A673 (cell line): ENCODE data around the gene QSOX2. TPM values are rescaled to one million over a fixed set of nuclear protein-coding genes. Genes with fewer than 3 reads are reported as not detected.

Source experiments
- BruUV-seq: library from RNA; stranded (reverse); fragments of 400-500 nt; replicated peaks from 2 replicates; lab custom pipeline; 2021; lab: Mats Ljungman, UMichigan
- CTCF ChIA-PET: fragments of 300-600 bp; sonication (Branson Sonifier 250); formaldehyde crosslinking; loops from one replicate; lab custom pipeline; 2022; ENCODE audit warnings: antibody characterized with exemption; lab: Charles Lee
- POLR2A ChIA-PET: fragments of 300-600 bp; sonication (Branson Sonifier 250); formaldehyde crosslinking; loops from one replicate; lab custom pipeline; 2022; ENCODE audit warnings: antibody characterized with exemption; ENCODE audit not compliant: low non-redundant PET; lab: Charles Lee
- DNase-seq: peaks from one replicate; pipeline ENCODE4 v3.0.0-alpha.2; 2015; ENCODE audit warnings: low spot score
- H3K27ac ChIP-seq: fragments of 200-600 bp; sonication (generic); 2 replicates; pipeline ENCODE4 v1.5.1; 2016; ENCODE audit warnings: mixed run types, low read depth, mild to moderate bottlenecking, mixed read lengths, antibody characterized with exemption, low read length; ENCODE audit not compliant: poor library complexity, severe bottlenecking
- H3K27me3 ChIP-seq: fragments of 200-600 bp; sonication (generic); replicated peaks from 2 replicates; pipeline ENCODE4 v1.6.1; 2017; ENCODE audit warnings: mixed run types, low read depth, mild to moderate bottlenecking, mixed read lengths, antibody characterized with exemption, low read length; ENCODE audit not compliant: insufficient read depth, poor library complexity
- H3K36me3 ChIP-seq: fragments of 200-600 bp; sonication (generic); 2 replicates; pipeline ENCODE4 v1.6.1; 2016; ENCODE audit warnings: mixed run types, mild to moderate bottlenecking, mixed read lengths, antibody characterized with exemption, low read length; ENCODE audit not compliant: insufficient read depth, poor library complexity, severe bottlenecking
- H3K4me1 ChIP-seq: fragments of 200-600 bp; sonication (generic); 2 replicates; pipeline ENCODE4 v1.6.1; 2017; ENCODE audit warnings: mixed run types, mild to moderate bottlenecking, mixed read lengths, antibody characterized with exemption, low read length; ENCODE audit not compliant: insufficient read depth, poor library complexity, severe bottlenecking
- H3K4me3 ChIP-seq: fragments of 200-600 bp; sonication (generic); 2 replicates; pipeline ENCODE4 v1.5.1; 2016; ENCODE audit warnings: low read depth, mixed run types, mild to moderate bottlenecking, mixed read lengths, low read length; ENCODE audit not compliant: poor library complexity, severe bottlenecking
- H3K9me3 ChIP-seq: fragments of 200-600 bp; sonication (generic); 2 replicates; pipeline ENCODE4 v1.6.1; 2016; ENCODE audit warnings: mixed run types, low read depth, mild to moderate bottlenecking, mixed read lengths, antibody characterized with exemption, low read length; ENCODE audit not compliant: poor library complexity, severe bottlenecking
- EZH2 ChIP-seq: fragments of 200-600 bp; sonication (generic); IDR thresholded peaks from 2 replicates; pipeline ENCODE4 v1.6.1; 2017; ENCODE audit warnings: borderline replicate concordance, low read depth, mild to moderate bottlenecking, mixed read lengths, antibody characterized with exemption, low read length; ENCODE audit not compliant: poor library complexity, severe bottlenecking
- intact Hi-C: fragments of 100-400 bp; cut with micrococcal nuclease; formaldehyde crosslinking; loops from one replicate; pipeline ENCODE4 v1.10.0; 2022; ENCODE audit not compliant: unreplicated experiment
- total RNA-seq: library from RNA; stranded (reverse); gene quantifications from 2 replicates; pipeline ENCODE4 v1.2.3, GENCODE V29; 2021
- TF ChIP-seq, protein P1 (sequence below): fragments of 300-800, 200-600 bp; sonication (generic); conservative IDR thresholded peaks from 2 replicates; pipeline ENCODE4 v1.5.1; 2017; ENCODE audit warnings: low read depth, mild to moderate bottlenecking, antibody characterized with exemption, low read length, moderate library complexity, mixed read lengths

Gene QSOX2
- total RNA-seq, 1 experiment from 2014 or later = 43.7 TPM

DNA sequence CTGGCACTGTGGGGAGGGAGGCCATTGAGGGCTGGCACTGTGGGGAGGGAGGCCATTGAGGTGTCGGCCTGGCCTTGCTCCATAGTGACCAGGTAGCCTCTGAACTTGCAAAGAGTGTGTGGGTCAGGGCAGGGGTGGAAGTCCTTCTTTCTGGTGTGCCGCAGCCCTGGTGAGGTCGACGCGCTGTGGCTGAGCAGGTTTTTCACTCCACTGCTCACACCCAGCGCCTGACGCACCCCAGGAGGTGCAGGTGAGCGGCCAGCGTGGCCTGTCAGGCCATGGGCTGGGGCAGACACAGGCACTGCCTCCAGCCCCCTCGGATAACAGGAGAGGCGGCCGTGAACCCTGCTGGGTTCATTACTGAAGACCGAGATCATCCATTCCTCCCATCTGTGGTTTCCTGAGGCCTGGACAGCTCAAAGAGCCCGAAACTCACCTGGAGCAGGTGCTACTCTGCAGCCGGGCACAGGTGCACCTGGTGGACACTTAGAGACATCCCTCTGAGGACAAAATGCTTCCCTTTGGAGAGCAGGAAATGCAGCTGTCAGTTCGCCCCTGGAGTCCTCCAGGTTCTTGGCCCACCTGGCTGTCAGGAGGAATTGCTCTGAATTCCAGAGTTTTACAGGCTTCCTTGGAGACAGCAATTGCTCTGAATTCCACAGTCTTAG, 73.1 kb downstream of the QSOX2 start:
- Histone ChIP-seq H3K9me3 (no peaks in the 10 kb centered on the region), H3K36me3 (no peaks in the 10 kb centered on the region), H3K27me3 (no peaks in the 10 kb centered on the region), H3K4me3 (no peak overlapping the region), H3K4me1 (no peaks in the 10 kb centered on the region), H3K27ac (no peak overlapping the region)
- no peak for TF ChIP-seq EZH2
- TF ChIP-seq, protein P1, sequence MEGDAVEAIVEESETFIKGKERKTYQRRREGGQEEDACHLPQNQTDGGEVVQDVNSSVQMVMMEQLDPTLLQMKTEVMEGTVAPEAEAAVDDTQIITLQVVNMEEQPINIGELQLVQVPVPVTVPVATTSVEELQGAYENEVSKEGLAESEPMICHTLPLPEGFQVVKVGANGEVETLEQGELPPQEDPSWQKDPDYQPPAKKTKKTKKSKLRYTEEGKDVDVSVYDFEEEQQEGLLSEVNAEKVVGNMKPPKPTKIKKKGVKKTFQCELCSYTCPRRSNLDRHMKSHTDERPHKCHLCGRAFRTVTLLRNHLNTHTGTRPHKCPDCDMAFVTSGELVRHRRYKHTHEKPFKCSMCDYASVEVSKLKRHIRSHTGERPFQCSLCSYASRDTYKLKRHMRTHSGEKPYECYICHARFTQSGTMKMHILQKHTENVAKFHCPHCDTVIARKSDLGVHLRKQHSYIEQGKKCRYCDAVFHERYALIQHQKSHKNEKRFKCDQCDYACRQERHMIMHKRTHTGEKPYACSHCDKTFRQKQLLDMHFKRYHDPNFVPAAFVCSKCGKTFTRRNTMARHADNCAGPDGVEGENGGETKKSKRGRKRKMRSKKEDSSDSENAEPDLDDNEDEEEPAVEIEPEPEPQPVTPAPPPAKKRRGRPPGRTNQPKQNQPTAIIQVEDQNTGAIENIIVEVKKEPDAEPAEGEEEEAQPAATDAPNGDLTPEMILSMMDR = no peak
- no TSS peak for BruUV-seq
- intact Hi-C loops = no loop called here
- no peak for DNase-seq
- CTCF ChIA-PET = no interaction called here
- POLR2A ChIA-PET = no interaction called here

- Histone ChIP-seq H3K27me3 (no peaks in the 10 kb centered on the region), H3K36me3 (no peaks in the 10 kb centered on the region), H3K27ac (no peak overlapping the region), H3K4me1 (no peaks in the 10 kb centered on the region), H3K4me3 (no peak overlapping the region), H3K9me3 (no peaks in the 10 kb centered on the region)
- POLR2A ChIA-PET = no interaction called here
- intact Hi-C loops = no loop called here
- CTCF ChIA-PET = no interaction called here
- no TSS peak for BruUV-seq
- no peak for DNase-seq
- TF ChIP-seq, protein P1 = no peak
- TF ChIP-seq EZH2 = no peak
These were observed 73.7 kb downstream of the QSOX2 start for GRCh38 chr9:136171801-136172411.

DNA sequence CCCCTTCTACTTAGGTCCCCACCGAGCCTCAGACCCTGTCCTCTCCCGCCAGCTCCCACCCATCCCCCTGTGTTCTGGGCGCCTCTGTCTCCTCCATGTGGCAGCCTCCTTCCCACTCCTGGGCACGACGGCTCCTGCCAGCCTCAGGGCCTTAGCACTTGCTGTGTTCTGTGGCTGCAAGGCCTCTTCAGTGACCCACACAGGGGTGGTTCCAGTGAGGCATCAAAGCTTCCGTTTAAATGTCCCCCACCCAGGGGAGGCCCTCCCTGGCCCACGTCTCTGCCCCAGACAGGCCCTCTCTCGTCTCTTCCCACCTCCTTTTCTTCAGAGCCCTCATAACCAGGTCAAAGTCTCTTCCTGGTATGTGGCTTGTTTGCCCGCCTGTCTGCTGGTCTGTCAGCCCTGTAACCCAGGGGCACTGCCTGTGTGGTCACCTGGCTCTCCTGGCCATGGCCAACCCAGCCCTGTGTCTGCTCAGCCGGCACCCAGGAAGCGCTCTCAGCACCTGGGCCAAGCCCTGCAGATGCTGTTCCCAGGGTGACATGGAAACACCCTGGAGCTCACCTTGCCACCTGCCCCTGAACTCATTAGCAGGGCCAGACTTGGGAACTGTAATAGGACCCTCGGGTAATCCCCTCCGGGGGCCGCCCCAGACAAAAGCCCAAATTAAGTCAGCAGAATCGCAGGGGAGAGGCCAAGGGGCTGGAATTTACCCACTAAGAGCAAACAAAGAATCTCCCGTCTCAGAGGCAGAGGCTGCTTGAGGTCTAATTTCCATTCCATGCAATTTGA, 74.4 kb downstream of the QSOX2 start:
- DNase-seq = no peak

More for the DNA sequence above, 74.4 kb downstream of the QSOX2 start:
- Histone ChIP-seq H3K36me3 (no peaks in the 10 kb centered on the region), H3K27me3 (no peaks in the 10 kb centered on the region), H3K4me1 (no peaks in the 10 kb centered on the region), H3K27ac (no peak overlapping the region), H3K4me3 (no peak overlapping the region), H3K9me3 (no peaks in the 10 kb centered on the region)
- no TSS peak for BruUV-seq
- TF ChIP-seq, protein P1 = no peak
- TF ChIP-seq EZH2 = no peak
- POLR2A ChIA-PET = no interaction called here
- CTCF ChIA-PET = interaction anchor here (0.6 to 1.3 kb wide), 4 partner anchors 48 to 113 kb away, joined by 3 to 4 read pairs (median 3); no protein-coding TSS in a partner anchor
- intact Hi-C loops = no loop called here
